Neural crest cell (in vitro differentiated cells): ENCODE results near the gene ANO7. TPM values are rescaled to one million over a fixed set of nuclear protein-coding genes. Genes with fewer than 3 reads are reported as not detected.
A peak's percentile ranks its signal among the peaks of the same experiment; 100 is the strongest.

Source experiments
- DNase-seq: peaks from one replicate; pipeline ENCODE4 v3.0.0; 2021; ENCODE audit warnings: low read depth, mixed read lengths, low spot score
- H3K27ac Mint-ChIP-seq: one replicate; pipeline ENCODE4 v1.8.0; 2021; ENCODE audit warnings: mild to moderate bottlenecking, mixed read lengths; ENCODE audit not compliant: unreplicated experiment
- H3K27me3 Mint-ChIP-seq: 2 replicates; pipeline ENCODE4 v1.8.0; 2021; ENCODE audit warnings: low read depth, mild to moderate bottlenecking, mixed read lengths
- H3K36me3 Mint-ChIP-seq: 2 replicates; pipeline ENCODE4 v1.8.0; 2021; ENCODE audit warnings: low read depth, mild to moderate bottlenecking, mixed read lengths
- H3K4me1 Mint-ChIP-seq: 2 replicates; pipeline ENCODE4 v1.8.0; 2021; ENCODE audit warnings: mixed read lengths
- H3K4me3 Mint-ChIP-seq: one replicate; pipeline ENCODE4 v1.8.0; 2021; ENCODE audit warnings: mild to moderate bottlenecking, mixed read lengths
- H3K9me3 Mint-ChIP-seq: 2 replicates; pipeline ENCODE4 v1.8.0; 2021; ENCODE audit warnings: mixed read lengths
- CTCF ChIP-seq: fragments of 200-600 bp; sonication (generic); conservative IDR thresholded peaks from 2 replicates; pipeline ENCODE4 v1.5.0; 2021; ENCODE audit warnings: antibody characterized with exemption, mild to moderate bottlenecking
- total RNA-seq: library from RNA; stranded (reverse); gene quantifications from 2 replicates; pipeline ENCODE4 v1.2.1, GENCODE V29; 2021

Gene ANO7
- total RNA-seq, 1 donor from 2014 or later, result 3.2 TPM

- H3K4me1 Mint-ChIP-seq, result no peaks in the 10 kb centered on the region
- peaks cover 7% of the 10 kb centered on the region for H3K9me3 Mint-ChIP-seq
- H3K4me3 Mint-ChIP-seq, result no peak overlapping the region
- H3K36me3 Mint-ChIP-seq, result peaks cover 33% of the 10 kb centered on the region
- TF ChIP-seq CTCF, result no peak
- H3K27me3 Mint-ChIP-seq, result no peaks in the 10 kb centered on the region
- H3K27ac Mint-ChIP-seq, result no peak overlapping the region
- no peak for DNase-seq
Observed at GRCh38 chr2:241168366-241168765, 20.1 kb upstream of the ANO7 start.

- no peak for TF ChIP-seq CTCF
- Mint-ChIP-seq H3K27ac (no peak overlapping the region), H3K36me3 (peaks cover 43% of the 10 kb centered on the region), H3K27me3 (no peaks in the 10 kb centered on the region), H3K4me1 (no peaks in the 10 kb centered on the region), H3K4me3 (no peak overlapping the region), H3K9me3 (peaks cover 7% of the 10 kb centered on the region)
- DNase-seq, result no peak
Observed at GRCh38 chr2:241173557-241173956, 14.9 kb upstream of the ANO7 start.

GRCh38 chr2:241177526-241178334, 10.7 kb upstream of the ANO7 start:
- no peak for TF ChIP-seq CTCF
- Mint-ChIP-seq H3K27ac (no peak overlapping the region), H3K27me3 (no peaks in the 10 kb centered on the region), H3K4me3 (no peak overlapping the region), H3K36me3 (peaks cover 13% of the 10 kb centered on the region), H3K4me1 (no peaks in the 10 kb centered on the region), H3K9me3 (no peaks in the 10 kb centered on the region)
- DNase-seq, result no peak

GRCh38 chr2:241178961-241179360, 9.5 kb upstream of the ANO7 start:
- no peak for TF ChIP-seq CTCF
- H3K9me3 Mint-ChIP-seq, result no peaks in the 10 kb centered on the region
- no peak for DNase-seq
- peaks cover 9% of the 10 kb centered on the region for H3K36me3 Mint-ChIP-seq
- no peaks in the 10 kb centered on the region for H3K27me3 Mint-ChIP-seq
- peak overlapping the region; percentile 31 for H3K27ac Mint-ChIP-seq
- H3K4me3 Mint-ChIP-seq, result no peak overlapping the region
- no peaks in the 10 kb centered on the region for H3K4me1 Mint-ChIP-seq

GRCh38 chr2:241179899-241180298, 8.6 kb upstream of the ANO7 start:
- TF ChIP-seq CTCF, result no peak
- H3K4me3 Mint-ChIP-seq, result no peak overlapping the region
- H3K27me3 Mint-ChIP-seq, result no peaks in the 10 kb centered on the region
- peaks cover 5% of the 10 kb centered on the region for H3K36me3 Mint-ChIP-seq
- no peaks in the 10 kb centered on the region for H3K9me3 Mint-ChIP-seq
- no peak overlapping the region for H3K27ac Mint-ChIP-seq
- no peaks in the 10 kb centered on the region for H3K4me1 Mint-ChIP-seq
- no peak for DNase-seq
